NCI-H1105 treated with DMSO at 0.1 percent for 48 hours (cell line): ENCODE measurements around the gene APMAP.
"Not testable (repeated sequence)": the region's sequence is repeated elsewhere in the genome, so short reads cannot be mapped to it uniquely, and the experiment has no call there.

Experiments used
- DNase-seq: peaks from one replicate; lab custom pipeline; 2025; lab: John Stamatoyannopoulos, UW

The APMAP gene

DNA sequence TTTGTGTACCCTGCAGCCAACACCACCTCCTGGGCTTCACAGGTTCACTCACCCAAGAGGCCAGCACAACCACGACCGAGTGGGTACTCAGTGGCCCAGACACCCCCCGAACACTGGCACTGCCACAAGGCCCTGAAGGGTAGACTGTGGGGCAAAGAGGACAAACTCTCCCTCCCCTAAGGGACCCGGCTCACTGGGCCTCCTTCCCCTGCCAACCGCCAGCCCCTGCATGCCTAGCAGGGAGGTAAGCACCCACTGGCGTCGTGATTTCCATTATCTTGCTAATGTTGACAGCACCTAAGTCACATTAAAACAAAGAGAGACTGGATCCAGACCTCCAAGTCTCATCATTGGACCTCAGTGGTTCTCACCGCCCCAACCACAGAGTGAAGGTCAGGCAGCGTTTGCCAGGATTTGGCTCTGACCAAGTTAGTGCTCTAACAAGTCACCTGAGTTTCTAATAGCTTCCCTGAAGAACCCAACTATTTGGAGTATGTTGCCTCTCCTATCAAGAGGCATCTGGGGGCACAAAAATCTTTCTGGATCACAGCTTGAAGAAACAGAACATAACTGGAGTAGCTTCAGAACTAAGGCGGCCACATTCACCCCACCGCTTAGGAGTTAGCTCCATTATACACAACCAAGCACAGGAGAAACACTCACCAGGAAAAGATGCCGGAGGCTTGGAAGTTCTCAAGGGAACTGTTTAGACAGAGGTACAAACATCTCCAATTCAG lies 14.0 kb upstream of the APMAP start:
- DNase-seq, result no peak

DNA sequence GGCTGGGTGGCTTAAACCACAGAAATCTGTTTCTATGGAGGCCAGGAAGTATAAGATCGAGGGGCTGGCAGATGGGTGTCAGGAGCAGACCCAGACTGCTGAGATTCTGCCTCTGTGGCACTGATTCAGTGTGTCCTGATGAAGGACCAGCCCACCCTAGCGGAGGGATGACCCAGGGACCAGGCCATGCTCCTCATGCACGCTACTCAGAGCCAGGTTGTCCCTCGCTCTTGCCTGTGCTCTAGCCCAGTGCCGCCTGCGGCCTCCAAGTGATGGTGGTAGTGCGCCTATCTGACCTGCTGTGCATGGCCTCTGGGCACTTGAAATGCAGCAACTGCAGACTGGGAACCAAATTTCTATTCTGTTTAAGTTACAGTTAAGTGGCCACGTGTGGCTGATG lies 13.1 kb upstream of the APMAP start:
- no peak for DNase-seq

DNA sequence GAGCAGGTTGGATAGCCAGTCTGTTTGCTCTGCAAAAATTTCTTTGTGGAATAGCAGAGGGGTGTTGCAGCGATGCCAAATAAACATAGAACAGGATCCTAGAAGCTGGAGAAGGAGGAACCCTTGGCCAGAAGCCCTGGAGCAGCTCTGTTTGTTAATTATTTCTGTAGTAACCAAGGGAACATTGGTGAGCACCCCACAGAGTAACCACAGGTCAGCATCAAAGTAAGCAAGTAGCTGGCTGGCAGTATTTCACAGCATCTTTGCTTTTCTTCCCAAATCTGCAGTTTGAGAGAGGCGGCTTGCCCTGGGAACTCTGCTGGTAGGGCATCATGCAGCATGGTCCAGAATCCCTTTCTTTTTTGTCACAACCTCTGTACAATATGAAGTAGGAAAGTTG lies 12.7 kb upstream of the APMAP start:
- no peak for DNase-seq

DNA sequence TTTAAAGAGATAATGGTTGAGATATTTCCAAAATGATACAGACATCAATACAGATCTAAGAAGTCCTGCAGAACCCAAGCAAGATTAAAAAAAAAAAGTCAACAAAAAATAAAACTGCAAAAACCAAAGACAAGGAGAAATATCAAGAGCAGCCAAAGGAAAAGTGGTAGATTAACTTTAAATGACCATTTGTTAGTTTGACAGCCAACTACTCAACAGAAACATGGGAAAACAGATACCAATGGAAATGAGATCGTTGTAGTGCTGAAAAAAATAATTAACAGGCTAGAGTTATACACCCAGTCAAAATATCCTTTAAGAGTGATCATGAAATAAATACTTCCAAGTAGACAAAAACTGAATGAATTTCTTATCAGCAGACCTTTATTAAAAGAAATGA lies 10.5 kb upstream of the APMAP start:
- DNase-seq, result no peak

DNA sequence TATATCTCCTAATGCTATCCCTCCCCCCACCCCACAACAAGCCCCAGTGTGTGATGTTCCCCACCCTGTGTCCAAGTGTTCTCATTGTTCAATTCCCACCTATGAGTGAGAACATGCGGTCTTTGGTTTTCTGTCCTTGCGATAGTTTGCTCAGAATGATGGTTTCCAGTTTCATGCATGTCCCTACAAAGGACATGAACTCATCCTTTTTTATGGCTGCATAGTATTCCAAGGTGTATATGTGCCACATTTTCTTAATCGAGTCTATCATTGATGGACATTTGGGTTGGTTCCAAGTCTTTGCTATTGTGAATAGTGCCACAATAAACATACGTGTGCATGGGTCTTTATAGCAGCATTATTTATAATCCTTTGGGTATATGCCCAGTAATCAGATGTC lies 8.8 kb upstream of the APMAP start:
- not testable (repeated sequence) for DNase-seq

DNA sequence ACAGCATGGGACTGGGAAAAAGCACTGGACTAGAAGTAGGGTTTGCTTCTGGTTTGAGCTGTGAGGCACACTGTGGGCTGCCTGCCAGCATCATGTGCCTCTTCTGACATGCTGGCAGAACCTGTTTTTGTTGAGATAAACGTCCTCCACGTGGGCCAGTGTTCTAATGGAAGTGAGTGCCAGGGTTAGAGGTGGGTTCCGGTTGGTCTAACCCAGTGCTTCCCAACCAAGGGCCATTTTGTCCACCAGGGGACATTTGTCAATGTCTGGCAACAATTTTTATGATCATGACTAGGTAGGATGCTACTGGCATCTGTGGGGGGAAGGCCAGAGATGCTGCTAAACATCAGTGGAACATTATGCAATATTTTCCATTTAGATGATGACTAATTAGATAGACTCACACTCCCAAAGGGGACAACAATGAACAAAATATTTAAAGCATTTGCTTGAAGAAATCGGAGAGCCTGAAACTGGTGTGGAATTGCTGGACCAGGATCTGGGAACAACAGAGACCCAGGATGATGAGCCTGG lies 7.8 kb upstream of the APMAP start:
- peak; percentile 55 for DNase-seq

DNA sequence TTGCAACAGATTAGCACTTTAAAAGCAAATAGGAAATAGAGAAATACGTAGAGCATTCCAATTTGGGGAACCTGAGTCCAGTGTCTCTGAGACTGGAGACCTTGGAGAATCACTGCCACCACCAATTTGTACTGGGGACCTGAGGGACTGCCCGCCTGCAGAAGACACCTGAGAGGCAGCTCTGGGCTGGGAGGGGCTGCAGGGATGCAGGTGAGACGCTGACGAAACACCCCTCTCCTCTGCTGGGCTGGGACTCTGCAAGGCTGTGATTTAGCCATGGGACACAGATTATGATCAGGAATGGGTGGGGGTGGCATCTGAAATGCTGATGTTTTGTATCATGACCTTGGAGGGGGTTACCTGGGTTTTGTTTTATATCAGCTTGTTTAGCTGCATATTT lies 7.0 kb upstream of the APMAP start:
- DNase-seq, result no peak

DNA sequence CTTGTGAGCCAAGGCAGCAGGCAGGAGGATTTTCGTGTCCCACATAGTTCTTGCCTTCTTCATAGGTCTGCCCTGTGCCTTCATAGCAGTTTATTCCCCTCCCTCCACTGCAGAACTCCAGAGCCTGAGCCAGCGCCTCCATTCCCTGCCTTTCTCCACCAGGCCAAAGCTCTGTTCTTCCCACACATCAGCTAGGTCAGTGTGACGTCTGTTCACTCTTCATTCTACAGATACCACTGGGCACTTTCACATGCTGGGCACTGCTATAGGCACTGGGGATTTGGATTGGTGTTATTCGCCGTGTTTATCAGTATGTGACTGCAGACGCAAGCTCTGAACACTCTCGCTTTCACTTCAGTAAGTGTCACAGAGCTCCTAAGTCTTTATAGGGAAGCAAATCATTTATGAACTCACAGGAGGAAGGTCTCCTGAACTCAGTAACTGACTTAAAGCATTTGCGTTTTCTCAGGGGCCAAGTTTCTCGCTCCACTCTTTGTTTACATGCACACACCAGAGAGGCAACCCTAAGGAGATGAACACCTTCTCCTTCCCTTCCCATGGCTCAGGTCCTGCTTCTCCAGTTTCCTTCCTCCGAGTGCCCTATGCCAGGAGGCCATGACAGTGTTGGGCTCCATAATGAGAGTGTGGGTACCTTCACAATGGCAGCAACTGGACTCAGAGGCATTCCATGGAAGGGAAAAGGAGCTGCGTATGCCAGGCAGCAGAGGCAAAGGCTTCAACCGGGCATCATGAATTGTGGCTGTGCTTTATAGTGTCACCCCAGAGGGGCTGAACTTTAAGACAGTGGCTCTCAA lies 6.3 kb upstream of the APMAP start:
- DNase-seq, result no peak

DNA sequence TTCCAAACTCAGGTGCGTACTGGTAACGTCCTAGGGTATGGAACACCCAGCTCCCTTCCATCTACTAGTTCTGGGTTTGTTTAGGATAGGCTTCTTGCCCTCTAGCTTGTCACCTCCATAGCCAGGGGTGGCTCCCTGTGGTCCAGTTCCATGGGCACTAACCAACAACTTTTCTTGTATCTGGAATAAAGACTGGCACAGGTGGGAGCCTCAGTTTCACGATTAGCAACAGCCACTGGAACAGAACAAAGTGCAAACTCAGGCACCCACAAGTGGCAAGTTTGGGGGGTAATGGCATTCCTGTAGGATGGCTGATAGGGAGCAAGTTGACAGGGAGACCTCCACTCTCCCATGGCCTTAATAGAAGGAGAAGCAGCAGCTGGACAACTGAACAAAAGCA lies 5.6 kb upstream of the APMAP start:
- DNase-seq, result no peak

DNA sequence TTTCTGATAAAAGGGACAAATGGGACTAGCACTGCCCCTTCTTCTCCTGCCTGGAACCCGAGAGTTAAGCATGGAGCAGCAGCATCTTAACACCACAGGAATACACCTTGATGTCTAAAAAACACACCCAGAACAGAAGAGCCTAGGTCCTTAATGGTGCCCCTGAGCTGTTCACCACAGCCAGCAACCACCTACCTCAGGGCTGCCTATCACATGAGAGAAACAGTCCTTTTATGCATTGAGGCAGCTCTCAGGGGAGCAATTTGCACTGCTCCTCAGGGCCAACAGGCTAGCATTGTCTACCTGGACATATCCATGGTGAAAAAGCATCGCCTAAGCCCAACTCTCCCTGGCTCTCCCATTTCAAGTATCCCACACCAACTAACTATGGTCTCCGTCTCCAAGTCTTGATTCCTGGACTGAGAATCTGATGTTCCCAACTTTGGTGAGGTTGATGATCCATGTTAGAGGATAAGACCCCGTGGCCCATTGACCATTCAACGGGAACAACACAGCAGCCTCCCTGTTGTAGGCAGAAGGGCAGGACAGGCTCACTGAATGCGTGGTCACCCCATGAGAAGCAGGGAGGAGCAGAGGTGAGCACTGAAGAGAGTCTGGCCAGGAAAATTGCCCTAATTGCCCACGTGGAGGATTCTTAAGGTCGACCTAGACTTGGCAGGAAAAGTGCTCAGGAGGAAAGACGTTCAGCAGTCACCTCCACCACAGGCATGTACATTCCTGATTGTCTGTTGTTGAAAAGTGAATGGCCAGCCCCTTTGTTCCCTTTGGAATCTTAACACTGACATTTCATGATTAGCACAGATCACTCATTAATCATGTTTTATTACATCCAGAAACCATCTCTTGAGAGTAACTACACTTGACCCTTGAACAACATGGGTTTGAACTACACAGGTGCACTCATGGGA lies 4.2 kb upstream of the APMAP start:
- no peak for DNase-seq

DNA sequence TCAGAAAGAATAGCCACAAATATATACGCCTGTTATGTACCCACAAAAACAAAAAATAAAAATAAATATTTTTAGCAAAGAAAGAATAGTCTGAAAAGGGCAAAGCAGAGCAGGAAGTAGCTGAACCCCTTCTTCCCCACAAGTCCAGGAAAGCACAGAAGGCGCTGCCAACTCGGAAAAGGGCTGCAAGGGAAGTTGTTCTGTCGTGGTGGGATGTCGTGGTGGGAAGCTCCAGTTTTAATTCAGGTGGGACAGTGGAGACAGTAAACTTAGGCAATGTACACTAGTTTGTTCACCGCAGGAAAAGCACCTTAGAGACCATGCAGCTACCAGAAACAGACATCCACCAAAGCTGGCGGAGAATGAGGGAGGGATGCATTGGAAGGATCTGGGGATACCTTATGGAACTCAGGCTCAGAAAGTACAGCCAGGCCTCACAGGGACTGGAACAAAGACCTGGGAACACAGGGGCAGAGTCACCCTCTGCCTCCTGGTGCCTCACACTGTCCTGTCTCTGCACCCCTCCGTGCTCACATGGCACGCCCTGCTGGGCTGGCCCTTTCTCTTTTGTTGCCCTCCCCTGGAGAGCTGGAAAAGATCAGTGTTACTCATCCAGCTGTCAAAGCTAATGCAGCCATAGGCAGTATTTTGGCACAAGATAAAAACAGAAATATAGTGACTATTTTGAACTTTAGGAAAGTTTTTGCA lies 3.3 kb upstream of the APMAP start:
- DNase-seq, result no peak

DNA sequence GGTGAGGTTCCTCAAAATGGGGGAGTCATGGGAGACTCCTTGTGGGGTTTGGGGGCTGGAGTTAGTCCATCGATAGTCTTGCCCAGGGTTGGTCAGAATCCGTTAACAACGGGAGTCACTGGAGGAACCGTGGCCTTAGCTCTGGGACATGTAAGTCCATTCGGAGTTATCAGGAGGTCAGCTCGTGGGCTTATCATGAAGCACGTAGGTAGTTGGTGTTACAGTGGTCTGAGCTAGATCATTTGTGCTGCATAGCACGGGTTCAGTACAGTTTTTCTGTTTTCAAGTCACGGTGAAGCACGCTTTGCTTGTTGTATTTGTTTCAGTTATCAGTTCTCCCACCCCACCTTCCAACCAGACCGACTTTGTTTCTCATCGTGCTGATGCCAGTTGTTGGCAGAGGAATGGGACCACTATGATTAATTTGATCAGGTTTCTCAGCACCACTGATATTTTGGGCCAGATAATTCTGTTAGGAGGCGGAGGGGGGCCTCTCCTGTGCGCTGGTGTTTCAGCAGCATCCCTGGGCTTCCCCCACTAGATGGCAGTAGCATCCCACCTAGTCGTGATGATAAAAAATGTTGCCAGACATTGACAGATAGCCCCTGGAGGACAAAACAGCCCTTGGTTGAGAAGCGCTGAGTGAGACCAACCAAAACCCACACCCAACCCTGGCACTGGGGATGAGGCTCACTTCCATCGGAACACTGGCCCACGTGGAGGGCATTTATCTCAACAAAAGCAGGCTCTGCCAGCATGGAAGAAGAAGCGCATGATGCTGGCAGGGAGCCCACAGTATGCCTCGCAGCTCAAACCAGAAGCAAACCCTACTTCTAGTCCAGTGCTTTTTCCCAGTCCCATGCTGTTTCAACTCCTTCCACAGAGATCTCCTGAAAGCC lies 2.2 kb upstream of the APMAP start:
- DNase-seq, result peak; percentile 76

DNA sequence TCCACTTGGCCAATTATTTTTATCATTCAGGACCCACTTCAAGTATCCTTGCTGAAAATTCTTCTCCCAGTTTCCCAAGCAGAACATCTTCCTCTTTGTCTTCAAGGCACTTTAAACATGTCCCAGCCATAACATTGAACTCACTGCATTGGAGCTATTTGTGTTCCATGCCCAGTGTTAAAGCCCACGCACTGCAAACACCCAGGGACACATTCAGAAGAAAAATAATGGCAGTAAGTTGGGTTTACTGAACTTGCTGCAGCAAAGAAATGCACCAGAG lies 1.6 kb upstream of the APMAP start:
- no peak for DNase-seq

DNA sequence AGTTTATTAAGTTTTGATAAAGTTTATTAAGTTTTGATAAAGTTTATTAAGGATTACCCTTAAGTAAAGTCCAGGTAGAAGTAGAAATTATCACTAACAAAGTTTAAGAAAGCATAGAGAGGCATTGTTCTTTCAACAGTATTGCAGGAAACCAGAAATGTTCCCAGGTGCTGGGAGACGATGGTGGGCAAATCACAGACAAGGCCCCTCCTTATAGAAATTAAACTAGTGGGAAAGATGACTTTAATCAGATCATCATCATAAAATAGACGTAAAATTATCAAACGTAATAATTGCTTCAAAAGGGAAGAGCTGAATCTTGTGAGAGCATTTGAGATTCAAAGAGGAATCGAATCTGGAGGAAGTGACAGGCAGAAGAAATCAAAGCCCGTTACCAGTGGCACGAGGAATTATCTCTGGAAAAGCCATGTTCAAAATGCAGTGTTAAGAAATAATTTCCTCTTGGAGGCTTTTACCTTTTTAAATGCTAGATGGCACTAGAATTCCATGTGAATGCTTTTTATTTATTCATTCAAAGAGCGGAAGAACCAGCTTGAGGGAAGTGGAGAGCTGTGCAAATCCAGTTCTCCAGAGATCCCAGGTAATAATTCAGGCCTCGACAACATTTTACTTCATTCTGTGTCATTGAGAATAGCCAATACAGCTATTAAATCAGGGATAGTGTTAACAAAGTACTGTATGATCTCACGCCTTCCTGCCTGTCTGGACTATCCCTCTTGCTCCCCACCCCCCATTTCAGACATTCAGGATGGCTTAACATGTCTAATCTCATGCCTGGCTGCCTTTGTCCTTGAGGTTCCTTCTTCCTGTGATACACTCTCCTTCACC lies 1.0 kb upstream of the APMAP start:
- DNase-seq, result peak; percentile 53

DNA sequence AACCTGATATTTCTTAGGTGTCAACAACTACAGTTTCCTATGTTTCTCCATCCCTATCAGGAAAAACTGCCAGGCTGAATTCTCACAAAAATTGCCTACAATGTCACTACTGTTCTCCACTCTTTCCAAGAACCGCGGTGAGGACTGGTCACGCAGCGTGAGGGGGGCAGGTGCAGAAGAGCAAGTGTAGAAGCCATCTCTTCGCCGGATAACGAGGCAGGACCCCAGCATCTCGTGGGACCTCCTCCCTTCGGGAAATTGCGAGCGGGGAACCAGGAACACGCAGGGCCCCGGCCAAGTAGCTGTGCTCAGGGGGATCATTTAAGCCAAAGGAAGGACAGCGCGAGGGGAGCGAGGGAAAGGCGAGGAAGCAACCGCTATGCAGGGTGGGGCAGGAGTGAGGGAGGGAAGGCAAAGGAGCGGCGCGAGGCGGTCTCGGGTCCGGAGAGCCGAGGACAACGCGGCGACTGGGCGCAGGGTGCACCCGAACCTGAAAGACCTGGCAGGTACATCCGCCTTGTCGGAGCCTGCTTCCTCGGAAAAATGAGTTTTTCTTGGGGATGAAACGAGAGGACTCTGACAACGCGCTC lies 559 bp downstream of the APMAP start:
- peak; percentile 21 for DNase-seq

DNA sequence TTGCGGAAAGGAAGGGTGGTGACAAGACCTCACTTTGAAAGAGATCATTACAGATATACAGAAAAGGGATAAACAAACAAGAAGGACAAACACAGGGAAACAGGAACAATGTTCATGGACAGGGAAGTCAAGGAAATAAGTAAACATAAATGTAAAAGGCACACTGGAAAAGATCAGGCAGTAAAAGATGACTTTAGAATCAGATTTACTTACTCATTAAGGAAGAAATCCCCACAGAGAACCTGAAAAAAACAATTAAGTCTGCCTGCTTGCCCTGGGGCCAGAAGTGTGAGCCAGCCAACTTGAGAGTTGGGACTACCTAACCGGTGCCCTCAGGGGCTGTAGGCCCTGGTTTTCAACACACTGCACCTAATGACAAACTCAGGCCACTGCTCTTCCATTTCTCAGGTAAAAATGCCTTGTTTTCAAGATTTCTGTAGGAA lies 1.7 kb downstream of the APMAP start:
- DNase-seq, result no peak

DNA sequence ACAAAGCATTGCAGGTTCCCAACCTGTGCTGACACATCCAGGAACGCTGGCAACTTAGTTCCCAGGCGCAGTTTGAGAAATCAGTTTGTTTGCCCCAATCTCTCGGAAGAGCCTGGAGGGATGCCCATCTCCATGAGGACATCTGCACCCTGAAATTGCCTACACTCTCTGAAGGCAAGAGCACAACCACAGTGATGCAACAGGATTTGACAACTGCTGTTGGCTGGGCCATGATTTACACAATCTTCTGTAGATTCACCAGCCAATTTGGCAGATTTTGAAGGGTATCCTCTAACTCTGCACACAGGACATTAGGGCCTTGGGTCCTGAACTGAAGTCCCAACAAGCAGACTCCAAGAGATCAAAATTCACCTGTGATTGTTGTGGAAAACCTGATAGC lies 3.4 kb downstream of the APMAP start:
- DNase-seq, result no peak

DNA sequence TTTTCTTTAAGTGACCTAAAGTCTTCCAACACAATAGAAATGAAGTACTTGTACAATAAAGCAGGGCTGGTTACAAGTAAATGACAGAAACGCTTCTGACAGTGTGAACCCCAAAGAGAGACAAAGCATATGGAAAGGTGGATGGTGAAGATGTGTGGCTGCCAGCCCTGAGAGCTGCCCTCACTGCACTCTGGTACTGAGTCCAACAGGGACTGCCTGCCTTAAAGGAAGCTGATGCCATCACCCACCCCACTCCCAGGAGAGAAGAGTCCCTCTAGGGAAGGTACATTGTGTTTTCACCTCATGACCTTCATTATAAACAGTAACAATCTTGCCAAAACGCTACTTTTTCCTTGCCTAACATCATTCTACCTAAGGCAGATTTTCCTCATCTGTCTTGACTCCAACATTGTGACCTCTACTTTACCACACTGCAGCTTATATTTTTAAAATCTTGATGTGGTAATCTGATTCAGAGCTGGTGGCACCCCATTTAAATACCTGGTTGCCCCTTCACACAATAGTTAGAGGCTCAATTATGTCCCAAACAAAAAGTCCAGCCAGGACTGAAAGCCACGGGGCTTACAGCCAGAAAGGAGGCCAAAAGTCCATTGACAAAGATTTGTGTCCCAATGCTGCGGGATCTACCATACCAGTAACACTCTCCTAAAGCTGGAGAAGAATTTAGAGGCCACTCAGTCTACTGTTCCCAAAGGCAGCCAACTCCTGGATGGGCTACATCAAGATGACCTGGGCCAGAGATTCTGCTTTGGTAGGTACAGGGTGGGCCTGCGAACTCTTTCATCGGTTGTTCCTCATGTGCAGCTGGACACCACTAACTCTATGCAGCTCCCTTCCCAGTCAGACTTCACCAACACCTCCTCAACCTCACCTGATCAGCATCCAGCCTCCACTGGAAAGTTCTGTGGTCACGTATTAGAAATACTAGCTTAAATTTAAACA lies 4.4 kb downstream of the APMAP start:
- no peak for DNase-seq
